Fibroblast of gingiva (primary cell): Measurements from ENCODE around the gene DNAJC5G.
A peak's percentile ranks its signal among the peaks of the same experiment; 100 is the strongest.
"Not testable (repeated sequence)": the region's sequence is repeated elsewhere in the genome, so short reads cannot be mapped to it uniquely, and the experiment has no call there.

Experiments used
- DNase-seq: peaks from one replicate; pipeline ENCODE4 v3.0.0-alpha.2; 2011; ENCODE audit warnings: low read depth

The DNAJC5G gene

GRCh38 chr2:27308359-27308881, 33.2 kb downstream of the DNAJC5G start, which contains the start of gene UCN:
UCN (minus strand) TSS chr2:27308445; CDS start chr2:27307895, 550 bp downstream.
- peak; percentile 19 for DNase-seq

GRCh38 chr2:27309651-27310050, 34.4 kb downstream of the DNAJC5G start:
- DNase-seq, result no peak

- DNase-seq, result no peak
Measured at GRCh38 chr2:27312152-27312551, 36.9 kb downstream of the DNAJC5G start.

- DNase-seq, result no peak
Measured at GRCh38 chr2:27313882-27314645, 38.8 kb downstream of the DNAJC5G start.

GRCh38 chr2:27314709-27315108, 39.5 kb downstream of the DNAJC5G start:
- no peak for DNase-seq

GRCh38 chr2:27315122-27315521, 39.9 kb downstream of the DNAJC5G start:
- DNase-seq, result no peak

GRCh38 chr2:27316655-27317412, 41.6 kb downstream of the DNAJC5G start:
- peak; percentile 15 for DNase-seq

GRCh38 chr2:27319839-27320238, 44.6 kb downstream of the DNAJC5G start:
- not testable (repeated sequence) for DNase-seq

- peak; percentile 97 for DNase-seq
Measured at GRCh38 chr2:27320958-27321543, 45.8 kb downstream of the DNAJC5G start.

GRCh38 chr2:27322301-27322765, 47.1 kb downstream of the DNAJC5G start:
- DNase-seq, result no peak

- peak; percentile 89 for DNase-seq
Measured at GRCh38 chr2:27322766-27323595, 47.7 kb downstream of the DNAJC5G start, which contains the start of gene MPV17. MPV17 (minus strand) TSS chr2:27323097; CDS start chr2:27322517, 580 bp downstream.

- DNase-seq, result no peak
Measured at GRCh38 chr2:27323596-27324285, 48.5 kb downstream of the DNAJC5G start.

GRCh38 chr2:27324720-27325119, 49.5 kb downstream of the DNAJC5G start:
- no peak for DNase-seq
